Measurements from ENCODE around the gene SINHCAF.
"Not testable (repeated sequence)": the region's sequence is repeated elsewhere in the genome, so short reads cannot be mapped to it uniquely, and the experiment has no call there.

The SINHCAF gene

DNA sequence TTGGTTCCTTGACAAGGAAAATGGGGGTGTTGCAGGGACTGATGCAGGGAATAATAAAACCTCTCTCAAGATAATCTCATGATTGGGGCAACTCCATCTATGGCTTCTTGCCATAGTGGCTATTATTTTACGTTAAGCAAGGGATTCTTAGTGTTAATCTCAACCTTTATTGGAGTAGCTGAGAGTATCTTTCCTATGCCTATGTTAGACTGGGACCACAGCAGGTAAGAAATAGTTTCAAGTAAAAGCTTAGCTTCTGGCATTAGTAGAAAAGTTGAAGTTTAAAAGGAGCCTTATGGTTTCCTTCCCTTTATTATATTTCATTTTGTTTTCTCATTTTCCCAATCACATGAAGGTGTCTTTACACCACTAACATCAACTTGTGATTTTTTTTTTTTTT lies 16.7 kb downstream of the SINHCAF start:
- no peak for DNase-seq (ENCODE audit: low spot score)

GRCh38 chr12:31308116-31308515 lies 17.8 kb downstream of the SINHCAF start:
- DNase-seq (ENCODE audit: low spot score): no peak

- DNase-seq (ENCODE audit: low spot score): no peak
These were observed 19.1 kb downstream of the SINHCAF start for GRCh38 chr12:31306866-31307265.

- DNase-seq (ENCODE audit: low spot score): no peak
These were observed 22.5 kb downstream of the SINHCAF start for GRCh38 chr12:31303466-31303865.

DNA sequence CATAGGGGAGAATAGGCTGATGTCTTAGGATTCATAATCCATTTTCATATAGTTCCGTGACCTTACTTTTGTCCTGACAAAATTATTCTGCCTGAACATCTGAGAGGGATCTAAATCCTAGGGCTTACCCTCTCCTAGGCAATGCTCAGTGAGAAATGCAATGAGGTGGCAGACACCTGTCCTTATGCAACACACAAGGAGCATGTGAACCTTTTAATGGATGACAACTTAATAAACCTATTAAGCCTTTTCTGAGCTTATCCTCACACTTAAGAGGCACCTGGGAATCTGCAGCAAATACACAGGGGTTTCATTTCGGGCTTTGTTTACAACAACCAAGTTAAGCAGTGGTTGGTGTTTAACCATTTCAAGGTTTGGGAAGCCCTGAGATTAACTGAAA lies 24.6 kb downstream of the SINHCAF start:
- no peak for DNase-seq (ENCODE audit: low spot score)

- DNase-seq (ENCODE audit: low spot score): no peak
These were observed 25.2 kb downstream of the SINHCAF start for GRCh38 chr12:31300783-31301182.

GRCh38 chr12:31300341-31300740 lies 25.6 kb downstream of the SINHCAF start:
- no peak for DNase-seq (ENCODE audit: low spot score)

DNA sequence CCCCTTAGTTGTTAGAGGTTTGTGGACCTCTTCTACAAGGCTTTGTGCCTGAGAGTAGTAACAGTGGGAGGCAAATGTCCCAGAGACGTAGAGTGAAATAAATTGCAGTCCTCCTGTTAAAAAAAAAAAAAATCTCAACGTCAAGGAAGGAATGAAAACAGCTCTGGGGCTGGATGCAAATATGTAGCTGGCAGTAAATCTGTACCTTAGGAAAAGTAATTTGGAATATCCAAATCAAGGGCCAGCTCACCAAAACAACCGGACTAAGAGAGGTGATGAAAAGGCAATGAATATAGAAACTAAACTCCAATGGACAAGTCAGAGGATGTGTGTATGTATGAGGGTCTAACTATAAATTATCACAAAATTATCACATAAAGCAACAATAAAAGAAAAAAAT lies 27.0 kb downstream of the SINHCAF start:
- no peak for DNase-seq (ENCODE audit: low spot score)

DNA sequence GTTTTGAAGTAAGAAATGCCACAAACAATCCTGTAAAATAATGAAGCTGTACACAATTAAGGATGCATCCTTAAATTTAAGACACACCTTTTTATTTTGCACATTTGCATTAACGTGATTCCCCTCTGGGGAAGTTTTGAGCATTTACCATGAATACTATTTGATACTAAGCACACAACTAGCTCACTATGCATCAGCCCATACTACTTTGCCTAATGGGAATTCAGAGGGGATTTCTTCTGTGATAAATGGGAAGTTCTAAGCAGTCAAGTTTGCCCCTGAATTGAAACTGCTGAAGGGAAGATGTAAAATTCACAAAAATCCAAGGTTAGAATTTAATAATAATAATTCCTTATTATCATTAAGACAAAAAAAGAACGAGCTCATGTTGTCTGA lies 27.4 kb downstream of the SINHCAF start:
- no peak for DNase-seq (ENCODE audit: low spot score)

DNA sequence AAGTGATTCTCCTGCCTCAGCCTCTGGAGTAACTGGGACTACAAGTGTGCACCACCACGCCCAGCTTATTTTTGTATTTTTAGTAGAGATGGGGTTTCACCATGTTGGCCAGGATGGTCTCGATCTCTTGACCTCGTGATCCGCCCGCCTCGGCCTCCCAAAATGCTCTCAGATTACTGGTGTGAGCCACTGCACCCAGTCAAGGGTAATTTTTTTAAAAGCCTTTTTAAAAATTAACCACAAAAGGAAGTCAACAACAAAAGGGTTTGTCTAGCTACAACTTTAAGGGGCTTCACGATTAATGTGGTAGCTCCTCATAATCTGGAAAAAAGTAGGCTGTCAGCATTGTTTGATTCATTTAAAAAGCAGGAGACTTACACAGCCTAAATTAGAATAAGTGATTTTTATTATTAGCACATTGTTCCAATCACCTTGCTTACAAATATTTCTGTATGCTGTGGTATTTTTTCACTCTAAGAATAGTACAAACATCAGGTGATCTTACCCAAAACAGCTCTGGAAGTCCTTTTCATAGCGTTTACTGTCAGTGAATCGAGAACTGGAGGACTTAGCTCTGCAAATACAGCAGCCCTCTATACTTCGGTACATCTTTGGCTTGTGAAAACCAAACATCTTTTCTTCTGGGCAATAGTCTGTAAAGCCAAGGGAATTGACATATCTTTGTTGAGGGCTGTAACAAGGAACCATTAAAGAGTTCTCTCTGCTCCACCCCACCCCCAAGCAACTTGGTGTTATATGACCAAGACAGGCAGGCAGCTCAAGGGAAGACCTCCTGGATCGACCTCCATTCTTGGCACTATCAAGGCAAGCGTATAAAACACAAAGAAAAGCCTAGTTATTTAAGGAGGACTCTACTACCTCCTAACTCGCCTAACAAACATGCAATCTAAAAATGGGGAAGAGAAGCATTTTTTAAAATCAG lies 28.1 kb downstream of the SINHCAF start:
- no peak for DNase-seq (ENCODE audit: low spot score)

- no peak for DNase-seq (ENCODE audit: low spot score)
These were observed 36.5 kb downstream of the SINHCAF start for GRCh38 chr12:31289441-31289840.

- no peak for DNase-seq (ENCODE audit: low spot score)
These were observed 37.6 kb downstream of the SINHCAF start for GRCh38 chr12:31288381-31288780.

DNA sequence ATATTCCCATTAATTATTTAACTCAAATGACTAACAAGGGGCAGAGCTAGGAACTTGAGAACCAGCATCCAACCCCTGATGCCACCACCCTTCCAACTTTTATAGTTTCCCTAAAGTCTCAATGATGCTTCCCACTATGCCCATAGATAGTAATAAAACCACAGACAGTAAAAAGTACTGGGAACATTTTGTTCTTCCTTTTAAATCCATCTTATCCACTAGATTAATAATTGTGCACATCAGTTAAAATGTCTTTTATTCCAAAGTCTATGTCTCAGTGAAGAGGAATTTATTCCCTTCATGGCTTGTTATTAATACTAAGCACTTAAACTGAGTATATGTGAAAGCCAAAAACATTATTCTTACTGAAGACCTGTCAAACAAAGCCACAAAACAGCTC lies 45.8 kb downstream of the SINHCAF start:
- DNase-seq (ENCODE audit: low spot score): no peak

GRCh38 chr12:31279390-31279924 lies 46.5 kb downstream of the SINHCAF start:
- DNase-seq (ENCODE audit: low spot score): no peak

GRCh38 chr12:31278832-31279231 lies 47.1 kb downstream of the SINHCAF start:
- no peak for DNase-seq (ENCODE audit: low spot score)

GRCh38 chr12:31278424-31278823 lies 47.5 kb downstream of the SINHCAF start:
- DNase-seq (ENCODE audit: low spot score): no peak

DNA sequence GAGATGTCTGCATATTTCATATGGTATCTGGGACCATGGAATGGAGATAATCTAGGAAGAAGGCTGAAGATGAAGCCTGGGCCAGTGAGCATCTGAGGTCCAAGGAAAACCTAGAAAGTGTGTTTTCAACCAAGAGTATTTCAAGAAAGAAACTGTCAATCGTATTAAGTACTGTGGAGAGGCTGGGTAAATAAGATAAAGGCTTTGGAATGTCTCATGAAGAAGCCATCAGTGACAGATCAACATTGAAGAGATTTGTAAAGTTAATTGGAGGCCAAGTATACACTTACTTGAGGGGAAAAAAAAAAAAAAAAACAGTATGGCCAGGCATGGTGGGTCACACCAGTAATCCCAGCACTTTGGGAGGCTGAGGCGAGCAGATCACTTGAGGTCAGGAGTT lies 48.9 kb downstream of the SINHCAF start:
- DNase-seq (ENCODE audit: low spot score): no peak

GRCh38 chr12:31275491-31275890 lies 50.5 kb downstream of the SINHCAF start:
- no peak for DNase-seq (ENCODE audit: low spot score)

GRCh38 chr12:31274520-31275300 lies 51.2 kb downstream of the SINHCAF start:
- DNase-seq (ENCODE audit: low spot score): no peak

DNA sequence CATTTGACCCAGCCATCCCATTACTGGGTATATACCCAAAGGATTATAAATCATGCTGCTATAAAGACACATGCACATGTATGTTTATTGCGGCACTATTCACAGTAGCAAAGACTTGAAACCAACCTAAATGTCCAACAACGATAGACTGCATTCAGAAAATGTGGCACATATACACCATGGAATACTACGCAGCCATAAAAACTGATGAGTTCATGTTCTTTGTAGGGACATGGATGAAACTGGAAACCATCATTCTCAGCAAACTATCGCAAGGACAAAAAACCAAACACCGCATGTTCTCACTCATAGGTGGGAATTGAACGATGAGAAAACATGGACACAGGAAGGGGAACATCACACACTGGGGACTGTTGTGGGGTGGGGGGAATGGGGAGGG lies 52.2 kb downstream of the SINHCAF start:
- not testable (repeated sequence) for DNase-seq (ENCODE audit: low spot score)

DNA sequence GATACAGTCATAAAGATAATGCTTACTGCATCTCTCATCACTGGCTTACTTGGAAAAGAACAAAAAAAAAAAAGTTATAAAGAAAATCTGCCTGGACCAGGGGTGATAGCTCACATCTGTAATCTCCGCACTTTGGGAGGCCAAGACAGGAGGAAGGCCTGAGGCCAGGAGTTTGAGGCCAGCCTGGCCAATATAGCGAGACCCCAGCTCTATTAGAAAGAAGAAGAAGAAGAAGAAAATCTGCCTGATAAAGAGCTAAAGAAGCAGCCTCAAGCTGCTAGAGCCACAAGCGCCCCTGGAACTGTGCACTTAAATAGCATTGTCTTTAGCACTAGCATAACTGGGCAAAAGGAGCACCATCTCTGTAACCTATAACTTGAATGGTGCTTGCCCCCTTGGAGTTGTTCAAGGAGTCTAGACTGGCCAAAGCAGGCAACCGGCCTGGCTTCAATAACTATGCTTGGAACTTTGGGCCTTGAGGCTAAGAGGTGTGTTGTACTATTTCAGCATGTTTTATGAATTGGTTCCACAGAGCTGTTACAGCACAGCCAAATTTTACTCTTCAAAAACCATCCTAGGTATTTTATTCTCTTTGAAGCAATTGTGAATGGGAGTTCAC lies 53.2 kb downstream of the SINHCAF start:
- DNase-seq (ENCODE audit: low spot score): no peak

DNA sequence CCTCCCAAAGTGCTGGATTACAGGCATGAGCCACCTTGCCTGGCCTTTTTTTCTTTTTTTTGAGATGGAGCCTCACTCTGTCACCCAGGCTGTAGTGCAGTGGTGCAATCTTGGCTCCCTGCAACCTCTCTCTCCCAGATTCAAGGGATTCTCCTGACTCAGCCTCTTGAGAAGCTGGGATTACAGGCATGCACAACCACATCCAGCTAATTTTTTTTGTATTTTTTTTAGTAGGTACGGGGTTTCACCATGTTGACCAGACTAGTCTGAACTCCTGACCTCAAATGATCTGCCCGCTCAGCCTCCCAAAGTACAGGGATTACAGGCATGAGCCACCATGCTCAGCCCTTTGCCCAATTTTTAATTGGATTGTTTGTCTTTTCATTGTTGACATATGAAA lies 58.0 kb downstream of the SINHCAF start:
- no peak for DNase-seq (ENCODE audit: low spot score)

Measured in cerebellar cortex (tissue), 1 donor.